Activated CD4-positive, alpha-beta T cell treated with anti-CD3 and anti-CD28 coated beads for 1 hour (primary cell): ENCODE measurements around the gene MPC2.
"Not testable (repeated sequence)": the region's sequence is repeated elsewhere in the genome, so short reads cannot be mapped to it uniquely, and the experiment has no call there.

Experiments used
- DNase-seq: peaks from one replicate; pipeline ENCODE4 v3.0.0-alpha.2; 2020

The MPC2 gene

DNA sequence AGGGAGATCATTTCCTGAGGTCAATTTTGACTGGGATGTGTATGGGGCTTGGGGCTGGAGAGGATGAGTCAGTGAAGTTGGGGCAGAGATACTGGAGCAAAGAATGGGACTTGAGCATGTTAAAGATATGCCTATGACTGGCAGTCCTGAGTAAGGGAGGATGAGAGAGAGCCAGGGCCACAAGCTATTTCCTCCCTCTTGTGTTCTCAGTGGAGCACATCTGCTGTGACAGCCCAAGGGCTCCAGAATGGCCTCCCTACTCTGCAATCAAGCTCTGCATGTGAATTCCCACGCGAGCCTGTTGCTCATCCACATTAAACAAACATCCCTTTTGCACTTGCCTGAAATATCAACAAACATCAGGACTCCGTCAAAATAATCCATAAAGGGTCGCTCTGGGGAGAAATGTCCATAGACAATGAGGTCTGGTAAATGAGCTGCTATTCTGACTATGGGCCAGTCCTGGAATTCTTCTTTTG lies 32.2 kb downstream of the MPC2 start:
- no peak for DNase-seq

DNA sequence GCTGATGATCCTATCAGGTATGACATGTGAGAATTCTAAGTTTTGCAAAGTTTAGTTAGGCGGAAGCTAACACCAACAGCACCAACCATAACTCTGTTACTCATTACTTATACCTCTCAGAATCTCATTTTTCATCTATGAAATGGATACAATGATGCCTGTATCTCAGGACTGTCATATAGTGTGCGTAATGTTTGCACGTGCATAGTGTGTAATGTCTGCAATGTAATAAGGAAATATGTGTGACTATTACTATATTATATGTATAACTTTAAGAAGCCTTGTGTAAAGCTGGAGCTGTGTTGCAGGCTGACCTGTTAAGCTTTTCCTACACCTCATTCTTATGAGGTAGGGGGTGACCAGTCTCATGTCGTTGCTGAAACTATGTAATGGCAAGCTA lies 36.0 kb downstream of the MPC2 start:
- no peak for DNase-seq

DNA sequence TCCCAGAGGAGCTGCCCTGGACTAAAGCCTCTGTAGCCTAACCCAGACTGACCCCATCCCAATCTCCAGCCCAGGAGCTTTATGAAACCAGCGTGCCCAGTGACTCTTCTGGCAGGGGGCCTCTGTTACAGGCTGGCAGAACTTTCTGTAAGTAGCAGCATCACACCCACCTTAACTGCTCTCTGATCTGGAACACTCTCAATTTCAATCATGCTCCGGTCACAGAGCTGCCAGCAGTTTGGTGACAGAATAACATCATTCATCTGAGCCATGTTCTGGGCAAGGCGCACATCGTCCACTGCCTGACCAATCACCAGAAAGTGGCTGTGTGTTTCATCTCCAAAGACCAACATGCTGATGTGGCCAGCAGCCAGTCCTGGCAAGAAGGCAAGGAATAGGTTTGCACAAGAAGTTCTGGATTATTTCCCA lies 37.6 kb downstream of the MPC2 start:
- DNase-seq = no peak

DNA sequence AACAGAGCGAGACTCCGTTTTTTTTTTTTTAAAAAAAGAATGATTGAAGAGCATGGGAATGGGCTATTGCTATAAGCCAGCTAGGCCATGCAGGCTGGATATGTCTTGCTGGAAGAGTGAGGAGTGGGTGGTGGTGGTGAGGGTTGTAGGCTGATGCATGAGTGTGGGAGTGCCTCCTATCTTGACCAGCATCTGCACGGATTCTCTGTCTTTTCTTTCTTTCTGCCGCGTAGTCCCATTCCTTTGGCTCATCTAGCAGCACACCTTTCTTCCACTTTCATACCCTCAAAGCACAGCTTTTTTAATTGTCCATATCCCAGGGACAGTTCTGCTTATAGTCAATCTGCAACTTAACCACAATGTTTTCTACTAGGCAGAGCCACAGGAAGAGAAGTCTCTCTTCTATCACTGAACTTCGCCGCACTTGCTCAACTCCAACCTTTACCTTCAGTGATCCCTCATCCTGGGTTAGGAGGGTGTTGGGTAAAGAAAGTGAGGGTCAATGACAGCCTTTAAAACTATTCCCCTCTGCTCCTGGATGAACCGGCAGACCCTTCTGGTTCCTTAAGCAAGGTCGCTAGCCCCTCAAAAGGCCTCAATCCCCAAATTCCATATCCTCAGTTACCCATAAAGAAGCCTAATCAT lies 38.2 kb downstream of the MPC2 start:
- no peak for DNase-seq

DNA sequence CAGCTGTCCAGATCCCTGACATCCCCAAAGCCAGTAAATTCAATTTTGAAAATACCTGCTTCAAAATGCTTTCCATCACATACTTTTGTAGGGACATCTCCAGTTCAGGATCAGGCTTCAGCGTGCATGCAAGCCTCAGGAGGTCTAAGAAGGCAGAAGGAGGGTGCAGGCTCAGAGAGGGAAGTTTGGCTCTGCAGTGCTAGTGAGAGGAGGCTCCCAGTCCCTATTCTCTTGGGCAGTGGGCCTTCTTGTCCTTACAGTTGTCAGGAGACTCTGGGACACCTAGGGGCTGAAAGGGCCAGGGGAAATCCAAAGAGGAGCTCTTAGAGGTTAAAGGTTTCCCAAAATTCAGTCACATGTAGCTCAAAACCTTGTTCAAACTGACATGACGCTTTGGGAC lies 43.1 kb downstream of the MPC2 start:
- no peak for DNase-seq

DNA sequence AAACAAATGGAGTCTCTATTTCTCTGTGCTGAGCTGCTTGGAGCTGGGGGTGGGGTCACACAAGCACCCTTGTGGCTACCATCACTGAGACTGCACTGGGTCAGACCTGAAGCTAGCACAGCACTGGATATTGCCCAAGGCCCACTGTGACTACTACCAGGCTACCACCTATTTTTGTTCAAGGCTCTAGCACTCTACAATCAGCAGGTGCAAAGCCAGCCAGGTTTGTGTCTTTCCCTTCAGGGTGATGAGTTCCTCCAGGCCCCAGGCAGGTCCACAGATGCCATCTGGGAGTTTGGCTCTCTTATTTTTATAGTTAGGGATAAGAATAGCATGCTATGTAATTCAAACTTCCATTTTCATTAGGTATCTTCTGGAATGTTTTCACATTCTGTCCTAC lies 46.5 kb downstream of the MPC2 start:
- DNase-seq = no peak

DNA sequence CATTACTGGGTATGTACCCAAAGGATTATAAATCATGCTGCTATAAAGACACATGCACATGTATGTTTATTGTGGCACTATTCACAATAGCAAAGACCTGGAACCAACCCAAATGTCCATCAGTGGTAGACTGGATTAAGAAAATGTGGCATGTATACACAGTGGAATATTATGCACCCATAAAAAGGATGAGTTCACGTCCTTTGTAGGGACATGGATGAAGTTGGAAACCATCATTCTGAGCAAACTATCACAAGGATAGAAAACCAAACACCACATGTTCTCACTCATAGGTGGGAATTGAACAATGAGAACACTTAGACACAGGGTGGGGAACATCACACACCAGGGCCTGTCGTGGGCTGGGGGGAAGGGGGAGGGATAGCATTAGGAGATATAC lies 49.7 kb downstream of the MPC2 start:
- DNase-seq = not testable (repeated sequence)

DNA sequence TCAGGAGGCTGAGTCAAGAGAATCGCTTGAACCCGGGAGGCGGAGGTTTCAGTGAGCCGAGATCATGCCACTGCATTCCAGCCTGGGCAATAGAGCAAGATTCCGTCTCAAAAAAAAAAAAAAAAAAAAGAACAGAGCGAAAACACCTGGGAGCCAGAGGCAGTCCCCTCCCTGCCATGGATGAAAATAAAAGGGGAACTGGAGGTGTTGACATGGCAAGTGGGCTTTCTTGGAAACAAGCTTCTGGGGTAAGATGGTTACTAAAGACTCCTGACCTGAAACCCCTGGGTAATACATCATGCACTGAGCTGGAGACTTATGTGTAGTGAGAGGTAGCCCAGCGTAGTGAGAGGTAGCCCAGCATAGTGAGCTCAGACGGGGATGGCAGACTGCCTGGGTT lies 54.5 kb downstream of the MPC2 start:
- no peak for DNase-seq

DNA sequence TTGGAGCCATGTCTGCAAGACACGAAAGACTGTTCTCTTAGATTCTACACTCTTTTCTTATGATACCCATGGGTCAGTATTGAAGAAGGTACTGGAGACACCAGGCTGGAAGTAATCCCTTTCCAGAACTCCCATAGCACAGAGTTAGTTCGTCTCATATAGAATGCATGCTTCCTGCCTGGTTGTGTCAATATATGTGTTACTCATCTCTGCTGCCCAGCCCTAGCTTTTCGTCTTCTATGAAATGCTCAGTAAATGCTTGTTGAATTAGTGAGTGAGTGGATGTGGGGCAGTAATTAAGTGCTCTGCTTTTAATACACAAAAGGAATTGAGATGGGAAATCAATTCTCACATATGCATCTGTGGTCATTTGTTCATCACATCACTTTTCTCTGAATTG lies 55.1 kb downstream of the MPC2 start:
- no peak for DNase-seq

DNA sequence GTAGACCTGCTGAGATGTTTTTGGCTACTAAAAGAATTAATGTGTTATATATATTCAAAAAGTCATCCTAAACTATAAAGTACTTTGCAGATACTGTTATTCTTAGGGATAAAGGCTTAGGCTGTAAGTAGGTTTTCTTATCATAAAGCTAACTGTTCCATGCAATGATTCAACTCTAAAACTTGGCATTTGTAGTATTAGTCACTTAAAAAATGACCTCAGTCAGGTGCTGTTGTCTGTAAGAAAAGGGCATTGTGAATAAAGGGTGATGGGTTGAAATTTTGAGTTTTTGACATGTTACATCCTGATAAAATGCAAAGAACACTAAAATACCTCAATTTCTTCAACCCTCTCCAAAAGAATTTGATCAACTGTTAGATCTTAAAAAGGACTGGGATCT lies 55.8 kb downstream of the MPC2 start:
- DNase-seq = no peak

DNA sequence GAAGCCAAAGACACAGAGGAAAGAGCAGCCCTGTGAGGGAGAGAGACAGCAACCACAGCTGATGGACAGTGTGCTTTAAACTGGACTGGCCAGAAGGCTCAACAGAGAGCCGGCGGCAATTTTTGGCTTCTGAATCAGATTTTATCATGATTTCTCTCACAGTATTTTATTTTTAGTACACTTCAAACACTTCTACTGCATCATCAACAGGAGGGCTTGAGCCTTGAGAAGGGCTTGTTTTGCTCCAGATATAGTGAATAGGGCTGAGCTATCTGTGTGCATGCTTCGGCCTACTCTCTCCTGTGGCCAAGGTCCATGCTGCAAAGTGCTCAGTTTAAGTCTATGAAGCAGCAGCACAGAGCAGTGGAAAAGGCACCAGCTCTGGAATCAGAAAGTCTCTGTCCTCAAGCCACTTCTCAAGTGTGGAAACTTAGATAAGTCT lies 56.3 kb downstream of the MPC2 start:
- DNase-seq = no peak

DNA sequence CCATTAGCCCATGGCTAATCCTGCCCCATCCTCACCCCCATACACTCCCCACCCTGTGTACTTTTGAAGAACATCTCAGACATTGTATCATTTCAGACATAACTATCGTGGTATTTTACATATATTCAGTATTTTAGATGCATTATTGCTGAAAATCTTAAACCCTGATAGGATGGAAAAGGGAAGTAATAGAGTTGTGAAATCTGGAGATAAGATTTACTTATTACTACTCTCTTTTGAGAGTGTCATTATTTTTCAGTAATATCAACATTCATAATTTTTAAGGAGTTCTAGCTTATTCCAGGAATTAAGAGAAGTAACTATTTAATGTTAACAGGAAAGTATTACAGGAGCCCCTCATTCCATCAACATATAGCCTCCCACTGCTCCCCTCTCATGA lies 57.4 kb downstream of the MPC2 start:
- no peak for DNase-seq

DNA sequence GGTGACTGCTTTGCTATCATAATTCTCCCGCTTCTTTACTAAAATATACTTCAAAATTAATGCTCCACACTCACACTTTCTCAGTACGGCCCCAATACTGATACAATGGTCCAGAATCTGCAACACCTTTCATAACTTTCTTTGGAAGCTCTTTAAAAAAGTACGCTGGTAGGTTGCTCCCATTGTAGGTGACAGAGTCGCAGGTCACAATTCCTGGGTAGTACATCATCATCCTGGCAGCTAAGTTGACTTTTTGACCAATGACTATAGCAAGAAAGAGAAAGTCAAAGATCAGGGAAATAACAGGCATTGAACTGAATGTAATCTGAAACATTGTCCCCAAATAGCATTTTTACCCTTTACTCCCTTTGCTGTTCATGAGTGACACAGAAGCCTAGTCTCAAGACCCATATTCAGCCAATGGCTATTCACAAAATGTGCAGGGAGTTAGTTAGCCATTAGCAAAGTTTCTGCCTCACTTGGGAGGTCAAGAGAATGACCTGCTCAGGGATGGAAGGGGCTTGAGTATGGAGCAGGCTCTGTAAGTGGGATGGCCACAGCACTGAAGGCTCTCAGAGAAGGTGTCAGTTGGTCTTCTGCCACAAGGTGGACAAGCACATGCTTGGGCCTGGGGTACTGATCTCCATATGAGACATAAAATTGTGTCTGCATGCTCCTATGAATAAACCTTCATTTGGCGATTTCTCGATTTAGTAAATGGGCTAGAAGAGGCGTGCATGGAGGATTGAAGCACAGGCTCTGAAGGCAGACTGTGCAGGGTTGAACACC lies 58.3 kb downstream of the MPC2 start:
- DNase-seq = no peak

DNA sequence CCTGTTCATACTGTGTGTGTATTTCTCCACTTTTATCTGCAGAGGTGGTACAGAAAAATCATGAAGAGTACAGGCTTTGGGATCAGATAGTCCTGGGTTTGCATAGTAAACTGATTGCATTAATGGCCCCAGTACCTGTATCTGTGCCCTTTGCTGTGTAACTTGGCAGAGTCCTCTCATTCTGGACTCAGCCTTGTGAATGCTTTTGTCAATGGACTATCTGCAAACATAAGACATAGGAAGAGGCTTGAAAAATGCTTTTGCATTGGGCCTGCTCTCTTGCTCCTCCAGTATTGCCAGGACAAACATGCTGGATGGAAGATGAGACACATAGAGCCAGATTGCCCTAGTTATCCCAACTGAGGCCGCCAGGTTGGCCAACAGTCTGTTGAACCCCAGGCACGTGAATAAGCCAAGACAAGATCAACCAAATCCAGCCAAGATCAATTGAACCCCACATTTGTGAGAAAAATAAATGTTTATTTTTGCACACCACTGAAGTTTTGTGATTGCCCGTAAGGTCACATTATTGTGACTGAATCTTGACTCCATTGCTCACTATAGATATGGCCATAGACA lies 60.2 kb downstream of the MPC2 start:
- no peak for DNase-seq

DNA sequence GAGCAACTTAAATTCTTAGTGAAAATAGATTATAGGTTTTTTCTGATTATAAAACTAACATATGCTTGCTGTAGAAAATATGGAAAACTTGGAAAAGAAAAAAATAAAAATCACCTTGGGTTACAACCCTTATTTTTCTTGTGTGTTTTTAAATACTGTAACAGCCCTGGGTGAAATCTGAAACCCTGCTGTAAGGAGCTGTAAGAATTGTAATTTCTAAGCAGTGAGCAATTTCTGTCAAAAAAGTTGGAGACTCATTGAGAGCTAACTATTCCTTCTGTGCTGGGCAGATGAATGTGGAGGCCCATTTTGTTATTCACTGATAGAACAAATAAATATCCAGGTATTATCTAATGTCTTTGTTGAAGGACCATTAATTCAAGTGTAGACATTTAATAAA lies 65.5 kb downstream of the MPC2 start:
- no peak for DNase-seq

DNA sequence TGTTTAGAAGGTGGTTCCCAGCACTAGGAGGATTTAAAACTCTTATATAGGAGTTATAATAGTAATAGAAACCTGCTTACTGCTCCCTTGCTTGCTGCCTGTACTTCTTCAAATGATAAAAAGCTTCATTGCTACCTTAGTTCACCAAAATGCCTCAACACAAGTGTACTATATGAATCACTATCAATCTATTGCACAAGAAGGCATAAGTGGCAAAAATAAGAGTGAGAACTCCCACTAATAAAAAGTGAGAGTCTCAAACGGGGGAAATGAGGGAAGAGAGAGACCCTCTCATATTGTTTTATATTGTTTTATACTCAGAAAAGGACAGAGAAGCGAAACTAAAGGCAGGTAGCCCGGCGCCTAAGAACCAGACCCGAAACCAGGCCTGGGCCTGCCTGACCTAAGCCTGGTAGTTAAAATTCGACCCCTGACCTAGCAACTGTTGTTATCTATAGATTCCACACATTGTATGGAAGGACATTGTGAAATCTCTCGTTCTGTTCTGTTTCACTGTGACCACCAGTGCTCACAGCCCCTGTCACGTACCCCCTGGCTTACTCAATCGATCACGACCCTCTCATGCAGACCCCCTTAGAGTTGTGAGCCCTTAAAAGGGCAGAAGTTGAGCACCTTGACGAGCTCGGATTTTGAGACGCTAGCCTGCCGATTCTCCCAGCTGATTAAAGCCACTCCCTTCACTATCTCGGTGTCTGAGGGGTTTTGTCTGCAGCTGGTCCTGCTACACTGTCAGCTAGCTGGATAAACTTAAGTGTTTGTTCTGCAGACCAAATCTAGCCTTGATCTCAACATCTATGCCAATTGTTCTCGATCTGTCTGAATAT lies 67.5 kb downstream of the MPC2 start:
- not testable (repeated sequence) for DNase-seq

DNA sequence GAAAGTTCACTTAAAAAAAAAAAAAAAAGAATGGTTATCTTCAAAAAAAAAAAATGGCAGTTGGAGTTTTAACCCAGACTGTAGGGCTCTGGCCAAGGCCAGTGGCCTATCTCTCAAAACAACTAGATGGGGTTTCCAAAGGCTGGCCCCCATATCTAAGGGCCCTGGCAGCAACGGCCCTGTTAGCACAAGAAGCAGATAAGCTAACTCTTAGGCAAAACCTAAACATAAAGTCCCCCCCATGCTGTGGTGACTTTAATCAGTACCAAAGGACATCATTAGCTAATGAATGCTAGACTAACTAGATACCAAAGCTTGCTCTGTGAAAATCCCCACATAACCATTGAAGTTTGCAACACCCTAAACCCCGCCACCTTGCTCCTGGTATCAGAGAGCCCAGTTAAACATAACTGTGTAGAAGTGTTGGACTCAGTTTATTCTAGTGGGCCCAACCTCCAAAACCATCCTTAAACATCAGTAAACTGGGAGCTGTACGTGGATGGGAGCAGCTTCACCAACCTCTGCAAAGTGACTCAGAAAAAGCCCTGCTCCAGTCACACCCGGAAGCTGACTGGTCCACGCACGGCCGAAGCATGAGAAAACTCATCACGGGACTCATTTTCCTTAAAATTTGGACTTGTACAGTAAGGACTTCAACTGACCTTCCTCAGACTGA lies 70.0 kb downstream of the MPC2 start:
- DNase-seq = not testable (repeated sequence)
